ENCODE results near the gene KCNMA1. TPM values are rescaled to one million over a fixed set of nuclear protein-coding genes. Genes with fewer than 3 reads are reported as not detected.
A peak's percentile ranks its signal among the peaks of the same experiment; 100 is the strongest.

The KCNMA1 gene
- polyA plus RNA-seq, 1 of the 3 experiments (the other 2 are of a cell fraction) = 107 TPM

GRCh38 chr10:77230194-77230593 lies 407.4 kb downstream of the KCNMA1 start:
- no peaks in the 10 kb centered on the region for H3K27me3 ChIP-seq (ENCODE audit: insufficient read depth)
- WGBS (ENCODE audit: low lambda C conversion rate) = 56% methylated on average over 5 of the region's 5 CpGs
- no peaks in the 10 kb centered on the region for H3K79me2 ChIP-seq (ENCODE audit: insufficient read depth)
- H3K36me3 ChIP-seq (replicated peaks in 1 of 2; ENCODE audit: control insufficient read depth in 1 of 2, insufficient read depth in 2 of 2, low read length in 1 of 2) = no peaks in the 10 kb centered on the region
- no peak overlapping the region; the same call in 1 of the 2 replicates for H3K4me2 ChIP-seq
- H3K9ac ChIP-seq = peak overlapping the region; percentile 52; the same call in 1 of the 2 replicates
- no peak for DNase-seq
- peaks cover 0 to 3% of the 10 kb centered on the region in 2 experiments; a peak in 3 of 4 replicates for H3K4me1 ChIP-seq (ENCODE audit: control insufficient read depth in 1 of 2, insufficient read depth in 2 of 2, low read depth in 1 of 2, low read length in 1 of 2)
- no peaks in the 10 kb centered on the region for H3K9me2 ChIP-seq
- no peak overlapping the region for H3K4me3 ChIP-seq (ENCODE audit: low read depth in 2 of 2, low read length in 1 of 2)
- H3K27ac ChIP-seq (ENCODE audit: low read depth in 2 of 2, low read length in 1 of 2) = peak overlapping the region; percentile 34 to 83; a peak in 3 of 4 replicates
- CTCF ChIA-PET = interaction anchor here (0.9 to 1.0 kb wide), 2 partner anchors 39 to 56 kb away, joined by 4 to 7 read pairs; no protein-coding TSS in a partner anchor
- H3F3A ChIP-seq (replicated peaks; ENCODE audit: insufficient read depth) = peaks cover 22% of the 10 kb centered on the region
- H2AFZ ChIP-seq (ENCODE audit: low read depth) = no peak overlapping the region
- POLR2A ChIA-PET = no interaction called here
- H3K9me3 ChIP-seq = no peaks in the 10 kb centered on the region
- no peaks in the 10 kb centered on the region for H4K20me1 ChIP-seq (ENCODE audit: insufficient read depth)
- TF ChIP-seq RXRA (IDR thresholded peaks at IDR 0.05; ENCODE audit: borderline replicate concordance, low read depth) = no peak
- TF ChIP-seq RCOR1 (IDR thresholded peaks at IDR 0.05; ENCODE audit: low read length) = no peak
- TF ChIP-seq JUND (IDR thresholded peaks at IDR 0.05) = peak; percentile 55
- TF ChIP-seq RAD21 (IDR thresholded peaks at IDR 0.05; ENCODE audit: low read length) = no peak
- no peak for TF ChIP-seq FOXJ3 (CRISPR knock-in tag; IDR thresholded peaks at IDR 0.05)
- TF ChIP-seq SMC3 (IDR thresholded peaks at IDR 0.05; ENCODE audit: low read depth, low read length) = no peak
- no peak for TF ChIP-seq REST (IDR thresholded peaks at IDR 0.05; ENCODE audit: low read depth, low read length)
- peak; percentile 45; the same call in 1 of the 2 replicates for TF ChIP-seq TEAD4 (IDR thresholded peaks at IDR 0.05; ENCODE audit: borderline replicate concordance, insufficient read depth)
- no peak for TF ChIP-seq EP300 (IDR thresholded peaks at IDR 0.05; ENCODE audit: borderline replicate concordance in 1 of 2, low read depth in 1 of 2, low read length in 1 of 2)
- TF ChIP-seq TCF12 (IDR thresholded peaks at IDR 0.05) = peak; percentile 66
- TF ChIP-seq FOXM1 (IDR thresholded peaks at IDR 0.05; ENCODE audit: low read depth) = peak; percentile 12; the same call in 1 of the 2 replicates
- TF ChIP-seq CHD2 (IDR thresholded peaks at IDR 0.05; ENCODE audit: low read length, partially characterized antibody) = no peak
- TF ChIP-seq NFIC (IDR thresholded peaks at IDR 0.05; ENCODE audit: borderline replicate concordance) = no peak
- TF ChIP-seq MEF2A (IDR thresholded peaks at IDR 0.05; ENCODE audit: borderline replicate concordance, low read depth) = no peak
- peak; percentile 43; the same call in 1 of the 2 replicates for TF ChIP-seq FOSL2 (IDR thresholded peaks at IDR 0.05; ENCODE audit: borderline replicate concordance, low read depth)
- TF ChIP-seq PBX3 (IDR thresholded peaks at IDR 0.05) = peak; percentile 63
- no peak for TF ChIP-seq MAX (IDR thresholded peaks at IDR 0.05; ENCODE audit: low read depth)
- TF ChIP-seq NRF1 (IDR thresholded peaks at IDR 0.05; ENCODE audit: low read depth, low read length) = no peak
- no peak for TF ChIP-seq POLR2AphosphoS5 (IDR thresholded peaks at IDR 0.05; ENCODE audit: low read depth, low read length)
- no peak for TF ChIP-seq TAF1 (IDR thresholded peaks at IDR 0.05; ENCODE audit: borderline replicate concordance, low read depth, low read length)
- TF ChIP-seq MXI1 (IDR thresholded peaks at IDR 0.05; ENCODE audit: low read depth, low read length) = no peak
- no peak for TF ChIP-seq CTCF (IDR thresholded peaks at IDR 0.05)
- TF ChIP-seq GABPA (IDR thresholded peaks at IDR 0.05; ENCODE audit: low read depth) = no peak
- TF ChIP-seq IRF3 (IDR thresholded peaks at IDR 0.05; ENCODE audit: low read depth, low read length) = no peak
- TF ChIP-seq SIN3A (IDR thresholded peaks at IDR 0.05; ENCODE audit: borderline replicate concordance, low read depth, low read length) = no peak
- no peak for TF ChIP-seq GATA2 (CRISPR knock-in tag; IDR thresholded peaks at IDR 0.05)
- no peak for TF ChIP-seq YY1 (IDR thresholded peaks at IDR 0.05; ENCODE audit: low read depth)

Data from SK-N-SH (cell line).